SIG-M5 treated with dmso at 0.1 percent for 504 hours (cell line): Measurements from ENCODE around the gene SLC29A1.
"Not testable (repeated sequence)": the region's sequence is repeated elsewhere in the genome, so short reads cannot be mapped to it uniquely, and the experiment has no call there.

Source experiments
- DNase-seq: peaks from one replicate; lab custom pipeline; 2025; ENCODE audit not compliant: unreplicated experiment; lab: John Stamatoyannopoulos, UW

Gene SLC29A1

DNA sequence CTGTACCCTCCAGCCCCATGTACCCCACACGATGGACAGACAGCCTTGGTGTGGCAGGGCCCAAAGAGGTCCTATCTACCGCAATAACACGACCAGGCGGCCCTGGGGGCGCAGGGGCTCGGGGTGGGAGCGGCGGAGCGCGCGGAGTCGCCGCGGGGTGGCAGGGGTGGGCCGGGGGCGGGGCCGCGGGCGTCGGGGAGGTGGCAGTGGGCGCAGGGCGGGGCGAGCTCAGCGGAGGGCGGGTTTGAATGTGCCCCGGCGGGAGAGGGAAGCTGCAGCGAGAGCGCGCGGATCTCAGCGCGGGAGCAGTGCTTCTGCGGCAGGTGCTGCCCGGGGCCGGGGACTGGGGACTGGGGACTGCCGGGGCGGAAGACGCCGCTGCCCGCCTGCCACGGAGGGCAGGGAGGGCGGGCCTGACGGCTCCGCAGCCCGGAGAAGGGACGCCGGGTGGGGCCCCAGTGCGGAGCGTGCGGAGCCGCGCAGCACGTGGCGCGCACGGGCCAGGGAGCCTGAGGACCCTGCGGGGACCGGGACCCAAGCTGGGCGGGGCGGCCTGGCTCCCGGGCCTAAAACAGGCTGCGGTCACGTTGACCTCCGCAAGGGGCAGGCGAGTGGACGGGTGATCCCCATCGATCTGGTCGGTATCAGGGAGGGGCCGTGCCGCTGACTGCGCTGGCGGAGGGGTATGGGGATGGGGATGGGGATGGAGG is at the start of gene SLC29A1:
Gene SLC29A1 (plus strand): TSS at position 277 of the 710 bp plus-strand sequence. CDS start 3,719 bp downstream, outside the sequence.
- DNase-seq, result peak; percentile 69

GRCh38 chr6:44176130-44176761 is 47.1 kb upstream of the SLC29A1 start:
- DNase-seq, result no peak

GRCh38 chr6:44176762-44177509 is 46.5 kb upstream of the SLC29A1 start:
- DNase-seq, result no peak

- no peak for DNase-seq
Measured at GRCh38 chr6:44177691-44178423, 45.5 kb upstream of the SLC29A1 start.

GRCh38 chr6:44178424-44179071 is 44.8 kb upstream of the SLC29A1 start:
- no peak for DNase-seq

DNA sequence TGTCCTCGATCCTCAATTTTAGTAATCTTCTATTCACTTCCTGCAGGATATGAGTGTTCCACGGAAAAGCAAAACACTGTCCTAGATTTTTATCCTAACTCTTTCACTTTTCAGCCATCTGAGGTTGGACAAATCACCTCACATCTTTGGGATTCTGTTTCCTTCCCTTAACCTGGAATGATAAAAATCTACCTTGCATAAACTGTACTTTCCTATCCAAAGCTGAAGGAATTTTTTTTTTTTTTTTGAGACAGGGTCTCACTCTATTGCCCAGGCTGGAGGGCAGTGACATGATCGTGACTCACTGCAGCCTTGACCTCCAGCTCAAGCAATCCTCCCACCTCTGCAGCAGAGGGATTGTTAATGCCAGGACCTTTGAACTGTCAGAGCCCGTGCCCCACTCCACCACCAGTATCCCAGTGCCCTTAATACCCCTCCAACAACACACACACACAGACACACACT is 44.3 kb upstream of the SLC29A1 start:
- no peak for DNase-seq

- no peak for DNase-seq
Measured at GRCh38 chr6:44179648-44180047, 43.7 kb upstream of the SLC29A1 start.

- no peak for DNase-seq
Measured at GRCh38 chr6:44180406-44180805, 43.0 kb upstream of the SLC29A1 start.

- no peak for DNase-seq
Measured at GRCh38 chr6:44180886-44181285, 42.5 kb upstream of the SLC29A1 start.

DNA sequence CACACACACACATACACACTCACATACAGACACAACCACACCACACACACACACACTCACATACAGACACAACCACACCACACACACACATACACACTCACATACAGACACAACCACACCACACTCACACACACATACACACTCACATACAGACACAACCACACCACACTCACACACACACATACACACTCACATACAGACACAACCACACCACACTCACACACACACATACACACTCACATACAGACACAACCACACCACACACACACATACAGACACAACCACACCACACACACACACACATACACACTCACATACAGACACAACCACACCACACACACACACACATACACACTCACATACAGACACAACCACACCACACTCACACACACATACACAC is 41.6 kb upstream of the SLC29A1 start:
- not testable (repeated sequence) for DNase-seq

DNA sequence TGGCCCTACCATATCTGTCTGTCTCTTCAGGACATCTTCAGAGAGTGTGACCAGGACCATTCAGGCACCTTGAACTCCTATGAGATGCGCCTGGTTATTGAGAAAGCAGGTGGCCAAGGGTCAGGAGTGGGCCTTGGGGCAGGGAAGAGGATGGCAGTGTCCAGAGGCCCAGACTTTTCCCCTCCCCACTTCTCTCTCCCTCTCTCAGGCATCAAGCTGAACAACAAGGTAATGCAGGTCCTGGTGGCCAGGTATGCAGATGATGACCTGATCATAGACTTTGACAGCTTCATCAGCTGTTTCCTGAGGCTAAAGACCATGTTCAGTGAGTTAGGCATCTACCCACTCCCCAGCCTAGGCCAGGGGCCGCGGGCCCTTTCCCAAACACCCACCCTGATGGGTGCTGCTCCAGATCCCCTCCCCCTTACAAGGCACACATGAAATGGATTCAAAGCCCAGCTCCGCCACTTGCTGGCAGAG is 40.4 kb upstream of the SLC29A1 start:
- DNase-seq, result no peak

DNA sequence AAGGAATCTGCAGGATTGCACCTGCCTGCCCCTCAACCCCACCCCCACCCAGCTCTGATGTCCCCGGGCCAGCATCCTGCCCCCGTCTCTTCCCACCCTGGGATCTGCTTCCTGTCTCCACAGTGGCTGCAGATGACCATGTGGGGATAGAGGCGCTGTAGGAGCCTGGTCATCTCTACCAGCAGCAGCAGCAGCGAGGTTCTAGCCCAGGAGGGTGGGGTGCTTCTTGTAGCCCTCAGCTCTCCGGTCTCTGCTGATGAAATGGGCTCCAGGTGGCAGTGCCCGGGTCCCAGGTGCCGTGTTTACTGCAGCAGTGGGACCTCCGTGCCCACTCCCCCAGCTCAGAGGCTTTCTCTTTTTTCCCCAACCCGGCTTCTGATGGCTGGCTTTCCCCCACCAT is 39.6 kb upstream of the SLC29A1 start:
- DNase-seq, result no peak

GRCh38 chr6:44185356-44185755 is 38.0 kb upstream of the SLC29A1 start:
- DNase-seq, result not testable (repeated sequence)

DNA sequence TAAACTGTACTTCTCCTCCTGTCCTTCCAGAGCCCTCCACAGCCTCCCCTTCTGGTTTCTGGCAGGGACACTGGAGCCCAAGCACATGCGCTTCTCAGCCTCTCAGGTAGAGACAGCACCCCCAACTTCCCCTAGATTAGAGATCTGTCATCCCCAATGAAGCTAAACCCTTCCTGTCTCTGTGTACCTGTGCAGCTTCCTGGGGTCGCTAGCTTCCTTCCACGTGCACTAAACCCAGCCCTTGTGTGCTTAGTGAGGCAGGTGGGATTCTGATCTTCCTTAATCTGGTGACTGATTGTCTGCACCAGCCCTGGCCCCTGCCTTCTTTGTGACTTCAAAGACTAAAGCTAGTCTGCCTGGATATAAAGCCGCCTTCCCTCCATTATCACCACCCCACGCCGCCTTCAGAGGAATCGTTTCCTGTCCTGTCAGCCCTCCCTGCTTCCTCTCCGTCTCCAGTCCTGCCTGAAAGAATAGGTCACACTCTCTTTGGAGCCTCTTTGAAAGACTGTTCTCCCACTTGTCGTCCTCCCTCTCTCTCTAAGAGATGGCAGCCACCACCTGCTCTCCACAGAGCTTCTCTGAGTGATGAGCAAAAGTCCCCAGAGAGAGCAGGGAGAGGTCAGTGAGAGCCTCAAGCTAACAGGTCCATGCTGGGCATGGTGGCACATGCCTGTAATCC is 37.3 kb upstream of the SLC29A1 start:
- DNase-seq, result no peak

GRCh38 chr6:44186635-44187025 is 36.8 kb upstream of the SLC29A1 start:
- DNase-seq, result no peak

DNA sequence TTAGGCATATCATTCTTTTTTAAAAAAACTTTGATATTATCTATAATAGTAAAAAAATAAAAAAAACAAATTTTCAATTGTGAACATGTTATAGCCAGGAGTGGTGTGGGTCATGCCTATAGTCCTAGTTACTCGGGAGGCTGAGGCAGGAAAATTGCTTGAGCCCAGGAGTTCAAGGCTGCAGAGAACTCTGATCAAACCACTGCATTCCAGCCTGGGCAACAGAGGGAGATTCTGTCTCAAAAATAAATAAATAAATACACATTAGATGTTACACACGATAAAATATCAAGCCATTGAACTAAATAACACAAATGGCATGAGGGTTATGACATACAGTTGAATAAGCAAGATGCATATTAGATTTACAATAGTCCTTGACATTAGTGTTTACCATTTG is 34.6 kb upstream of the SLC29A1 start:
- DNase-seq, result no peak

GRCh38 chr6:44189257-44189656 is 34.1 kb upstream of the SLC29A1 start:
- no peak for DNase-seq

GRCh38 chr6:44190715-44191114 is 32.7 kb upstream of the SLC29A1 start:
- DNase-seq, result no peak

DNA sequence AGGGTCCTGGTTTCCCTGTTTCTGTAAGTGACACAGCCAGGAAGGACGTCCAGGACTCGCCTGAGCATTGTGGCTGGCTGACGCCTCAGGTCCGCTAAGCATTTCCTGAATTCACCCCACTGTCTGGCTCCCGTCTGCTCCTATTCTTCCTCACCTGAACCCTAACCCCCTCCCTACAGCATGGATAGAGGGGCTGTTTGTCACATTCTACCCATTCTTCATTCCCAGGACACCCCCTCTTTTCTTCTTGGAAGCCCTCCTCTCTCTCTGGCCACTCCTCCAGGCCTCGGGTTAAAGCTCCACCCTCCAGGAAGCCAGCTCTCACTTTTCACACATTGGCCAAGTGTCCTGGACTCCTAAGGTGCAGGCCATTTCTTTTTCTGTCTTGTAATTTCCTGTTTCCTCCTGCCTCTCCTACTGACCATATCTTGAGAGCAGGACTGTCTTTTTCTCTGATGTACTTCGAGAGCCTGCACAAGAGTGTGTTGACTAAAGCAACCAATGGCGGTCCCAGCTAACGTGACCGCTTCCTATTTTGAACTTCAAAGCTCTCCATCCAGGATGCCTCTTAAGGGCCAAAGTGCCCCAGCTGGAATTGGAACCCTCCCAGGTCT is 30.9 kb upstream of the SLC29A1 start:
- DNase-seq, result no peak
